ENCODE data around the gene F11R. TPM values are rescaled to one million over a fixed set of nuclear protein-coding genes. Genes with fewer than 3 reads are reported as not detected.

F11R gene
- 12.8 and 16.4 TPM in 2 replicates for total RNA-seq
- 13.5 TPM for total RNA-seq (2013)
- 17.3 and 52.4 TPM in 2 replicates for polyA plus RNA-seq
- 18.0 and 44.4 TPM in 2 replicates for polyA minus RNA-seq

GRCh38 chr1:161020509-161021164 is at the start of gene F11R:
TSS of gene F11R (minus strand) at chr1:161021152. CDS start at chr1:161021073, 79 bp downstream.
- DNase-seq (no peak), ATAC-seq (ENCODE audit: low read depth) (peak; percentile 41)
- peak within 1 kb of the TSS; percentile 80 for H3K9ac ChIP-seq (ENCODE audit: low read length)
- under 1% methylated on average over 34 of the region's 36 CpGs for WGBS (ENCODE audit: insufficient coverage)
- peaks cover 5% of the 10 kb centered on the region for H3K79me2 ChIP-seq (ENCODE audit: control insufficient read depth, insufficient read depth, low read length)
- peak within 1 kb of the TSS; percentile 55 to 85 for H3K27ac ChIP-seq (ENCODE audit: low read length in 2 of 2)
- intact Hi-C loops (cut with micrococcal nuclease): loop anchor here (1.0 to 5.0 kb wide), 5 partner anchors 7 to 77 kb away; partner anchors contain the start of genes KLHDC9, TSTD1 and USF1
- no peaks in the 10 kb centered on the region for H4K20me1 ChIP-seq (ENCODE audit: control insufficient read depth, insufficient read depth, low read length, poor library complexity, severe bottlenecking)
- TF ChIP-seq CTCF (IDR thresholded peaks at IDR 0.05) (peak; percentile 12), EZH2 (IDR thresholded peaks at IDR 0.05; ENCODE audit: borderline replicate concordance, insufficient read depth, low read depth, low read length, poor library complexity, severe bottlenecking) (no peak)
- H2AFZ ChIP-seq (ENCODE audit: insufficient read depth, low read depth, low read length, poor library complexity, severe bottlenecking): peak within 1 kb of the TSS; percentile 72
- no peaks in the 10 kb centered on the region for H3K9me3 ChIP-seq (ENCODE audit: control extremely low read depth in 1 of 3, control insufficient read depth in 2 of 3, insufficient read depth in 1 of 3, low read length in 2 of 3)
- H3K4me3 Mint-ChIP-seq: peak within 1 kb of the TSS; percentile 96
- H3K9me3 Mint-ChIP-seq (ENCODE audit: insufficient read depth): no peaks in the 10 kb centered on the region
- no peaks in the 10 kb centered on the region for H3K27me3 ChIP-seq (replicated peaks in 1 of 4; ENCODE audit: control extremely low read depth in 1 of 4, control insufficient read depth in 3 of 4, insufficient read depth in 4 of 4, low read length in 3 of 4)
- ChIA-PET CTCF (interaction anchor here (0.9 to 3.6 kb wide), 13 partner anchors 12 to 127 kb away, joined by 3 to 24 read pairs (median 5); partner anchors contain the start of genes ARHGAP30, ITLN2, KLHDC9 and USF1), POLR2A (interaction anchor here (0.5 to 1.9 kb wide), 9 partner anchors 7 to 145 kb away, joined by 3 to 20 read pairs (median 4); partner anchors contain the start of genes NIT1, PFDN2, PPOX and TSTD1)
- peaks cover 22 to 23% of the 10 kb centered on the region in 2 donors for H3K4me1 ChIP-seq (ENCODE audit: control insufficient read depth in 2 of 2, insufficient read depth in 2 of 2, low read length in 2 of 2)
- peaks cover 0 to 2% of the 10 kb centered on the region in 2 experiments for H3K36me3 ChIP-seq (replicated peaks in 1 of 2; ENCODE audit: control extremely low read depth in 1 of 2, control insufficient read depth in 1 of 2, extremely low read depth in 1 of 2, insufficient read depth in 2 of 2, low read length in 1 of 2)
- H3K4me3 ChIP-seq (ENCODE audit: control extremely low read depth in 1 of 5, extremely low read depth in 1 of 5, insufficient read depth in 1 of 5, low read depth in 2 of 5, low read length in 4 of 5): peak within 1 kb of the TSS; percentile 65 to 83 (median 81)
- H3K4me2 ChIP-seq (replicated peaks; ENCODE audit: low read depth, low read length, poor library complexity, severe bottlenecking): peak within 1 kb of the TSS; percentile 99
- H3K27me3 Mint-ChIP-seq: no peaks in the 10 kb centered on the region
- peak within 1 kb of the TSS; percentile 91 for H3K27ac Mint-ChIP-seq
- peaks cover 26% of the 10 kb centered on the region for H3K4me1 Mint-ChIP-seq
